Trophoblast cell (in vitro differentiated cells and primary cell): Measurements from ENCODE around the gene RBM19.

Experiments
- DNase-seq, 2 donors: peaks; one replicate each; pipeline ENCODE4 v3.0.0-alpha.2; 2016
- H2AFZ ChIP-seq: 2 replicates; pipeline ENCODE4 v1.6.1; 2013; ENCODE audit warnings: low read length, moderate library complexity, mild to moderate bottlenecking; ENCODE audit not compliant: insufficient read depth, poor library complexity
- H2AK5ac ChIP-seq: 2 replicates; pipeline ENCODE4 v1.6.1; 2013; ENCODE audit warnings: mild to moderate bottlenecking, low read length
- H2BK120ac ChIP-seq: 2 replicates; pipeline ENCODE4 v1.6.1; 2013; ENCODE audit warnings: low read length, mild to moderate bottlenecking, moderate library complexity; ENCODE audit not compliant: insufficient read depth, poor library complexity
- H2BK12ac ChIP-seq: 2 replicates; pipeline ENCODE4 v1.6.1; 2013; ENCODE audit warnings: mild to moderate bottlenecking, low read length, moderate library complexity
- H2BK5ac ChIP-seq: 2 replicates; pipeline ENCODE4 v1.6.1; 2013; ENCODE audit warnings: low read length, low read depth, moderate library complexity, mild to moderate bottlenecking; ENCODE audit not compliant: poor library complexity
- H3K14ac ChIP-seq: 2 replicates; pipeline ENCODE4 v1.6.1; 2013; ENCODE audit warnings: mild to moderate bottlenecking, low read length
- H3K18ac ChIP-seq: 2 replicates; pipeline ENCODE4 v1.6.1; 2013; ENCODE audit warnings: mild to moderate bottlenecking, low read length
- H3K23ac ChIP-seq: 2 replicates; pipeline ENCODE4 v1.6.1; 2013; ENCODE audit warnings: low read length
- H3K27ac ChIP-seq: 2 replicates; pipeline ENCODE4 v1.5.1; 2013; ENCODE audit warnings: low read depth, mild to moderate bottlenecking, inconsistent platforms, low read length, moderate library complexity
- H3K27me3 ChIP-seq: 2 replicates; pipeline ENCODE4 v1.6.1; 2013; ENCODE audit warnings: inconsistent platforms, mild to moderate bottlenecking, low read length, moderate library complexity; ENCODE audit not compliant: insufficient read depth
- H3K36me3 ChIP-seq, 2 experiments: 1 replicate in 1 of 2; 2 replicates in 1 of 2; pipeline ENCODE4 v1.6.1; 2013; ENCODE audit warnings: low read length in 2 of 2, mild to moderate bottlenecking in 2 of 2, moderate library complexity in 1 of 2; ENCODE audit not compliant: insufficient read depth in 2 of 2, control insufficient read depth in 1 of 2
- H3K4ac ChIP-seq: 2 replicates; pipeline ENCODE4 v1.6.1; 2013; ENCODE audit warnings: low read depth, mild to moderate bottlenecking, low read length, moderate library complexity
- H3K4me1 ChIP-seq, 2 experiments: 1 replicate in 1 of 2; 2 replicates in 1 of 2; pipeline ENCODE4 v1.6.1; 2013; ENCODE audit warnings: low read length in 2 of 2, mild to moderate bottlenecking in 2 of 2, moderate library complexity in 1 of 2; ENCODE audit not compliant: insufficient read depth in 2 of 2, control insufficient read depth in 1 of 2
- H3K4me2 ChIP-seq: 2 replicates; pipeline ENCODE4 v1.6.1; 2013; ENCODE audit warnings: inconsistent platforms, mild to moderate bottlenecking, low read length, moderate library complexity
- H3K4me3 ChIP-seq: 2 replicates; pipeline ENCODE4 v1.5.1; 2013; ENCODE audit warnings: mild to moderate bottlenecking, low read depth, low read length, inconsistent platforms
- H3K79me1 ChIP-seq: one replicate; pipeline ENCODE4 v1.6.1; 2013; ENCODE audit warnings: low read length
- H3K79me2 ChIP-seq: 2 replicates; pipeline ENCODE4 v1.6.1; 2013; ENCODE audit warnings: low read length, mild to moderate bottlenecking; ENCODE audit not compliant: control insufficient read depth, insufficient read depth, poor library complexity
- H3K9ac ChIP-seq: 2 replicates; pipeline ENCODE4 v1.6.1; 2013; ENCODE audit warnings: mild to moderate bottlenecking, low read length
- H3K9me3 ChIP-seq: 2 replicates; pipeline ENCODE4 v1.6.1; 2013; ENCODE audit warnings: low read depth, mild to moderate bottlenecking, control low read depth, inconsistent platforms, low read length; ENCODE audit not compliant: insufficient read depth
- H4K12ac ChIP-seq: 2 replicates; pipeline ENCODE4 v1.6.1; 2013; ENCODE audit warnings: low read depth, mild to moderate bottlenecking, low read length, moderate library complexity
- H4K8ac ChIP-seq: 2 replicates; pipeline ENCODE4 v1.6.1; 2013; ENCODE audit warnings: low read depth, mild to moderate bottlenecking, low read length, moderate library complexity
- H4K91ac ChIP-seq: one replicate; pipeline ENCODE4 v1.6.1; 2013; ENCODE audit warnings: low read depth, mild to moderate bottlenecking, low read length, moderate library complexity
- WGBS: extraction: QIAGEN DNeasy Blood & Tissue Kit; methylation state at CpG from one replicate; pipeline ENCODE4 v1.1.7; 2013; ENCODE audit warnings: missing lambda C conversion rate; ENCODE audit not compliant: insufficient read length, insufficient coverage; ENCODE audit errors: extremely low coverage; 5-methylcytosine and 5-hydroxymethylcytosine counted together

The RBM19 gene

DNA sequence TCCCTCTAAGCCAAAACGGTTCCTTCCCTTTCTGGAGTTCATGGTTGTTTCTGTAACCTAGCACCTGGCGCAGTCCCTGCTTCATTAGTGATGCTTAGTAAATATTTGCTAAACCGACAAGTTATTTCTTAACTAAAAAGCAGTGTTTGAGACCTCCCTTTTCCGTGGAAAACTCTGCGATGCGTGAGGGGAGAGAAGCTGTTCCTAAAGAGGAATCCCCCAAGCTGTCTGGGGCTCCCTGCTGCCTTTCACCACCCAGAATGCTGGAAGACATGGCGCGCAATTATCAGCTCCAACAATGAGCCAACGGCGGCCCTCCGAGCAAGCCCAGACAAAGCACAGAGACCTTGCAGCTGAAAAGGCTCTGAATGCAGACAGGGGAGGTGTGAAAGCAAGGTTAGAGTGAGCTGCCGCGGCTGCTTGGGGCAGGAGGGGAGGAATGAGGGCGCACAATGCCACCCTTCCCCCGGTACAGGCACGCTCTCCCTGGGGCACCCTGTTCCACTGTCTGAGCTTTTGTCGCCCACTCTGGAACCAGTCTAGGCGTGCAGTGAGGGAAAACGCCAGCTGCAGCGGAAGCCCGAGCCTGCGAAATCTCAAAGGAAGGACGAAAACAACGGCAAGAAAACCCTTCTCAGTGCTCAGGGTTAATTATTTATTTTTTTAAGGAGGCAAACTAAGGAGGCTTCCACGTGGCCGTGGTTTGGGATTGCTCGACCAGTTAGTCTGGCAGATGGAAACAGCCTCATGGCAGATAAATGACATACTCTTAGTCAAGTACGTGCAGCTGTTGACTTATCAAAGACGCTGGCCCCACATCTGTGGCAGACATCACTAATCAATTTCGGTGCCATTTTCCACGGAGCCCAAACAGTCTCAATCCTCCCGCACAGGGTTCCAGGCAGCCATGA lies 66.3 kb downstream of the RBM19 start:
- Histone ChIP-seq H4K91ac (no peak overlapping the region), H3K4me3 (no peak overlapping the region), H3K18ac (no peak overlapping the region), H3K27me3 (no peaks in the 10 kb centered on the region), H3K79me1 (peaks cover 3% of the 10 kb centered on the region), H3K9me3 (no peaks in the 10 kb centered on the region), H3K36me3 (peaks cover 0 to 9% of the 10 kb centered on the region in 2 experiments), H2AFZ (no peak overlapping the region), H3K14ac (no peak overlapping the region), H2BK120ac (no peak overlapping the region), H3K4me2 (no peak overlapping the region), H3K23ac (no peak overlapping the region), H3K4me1 (peaks cover 8 to 9% of the 10 kb centered on the region in 2 experiments), H4K12ac (no peak overlapping the region), H3K79me2 (no peaks in the 10 kb centered on the region), H2BK5ac (no peak overlapping the region), H2AK5ac (no peak overlapping the region), H2BK12ac (no peak overlapping the region), H3K9ac (no peak overlapping the region), H3K4ac (no peak overlapping the region), H3K27ac (no peak overlapping the region), H4K8ac (no peak overlapping the region)
- WGBS, result no CpG with 5 or more reads among the region's 32 CpGs
- no peak for DNase-seq

DNA sequence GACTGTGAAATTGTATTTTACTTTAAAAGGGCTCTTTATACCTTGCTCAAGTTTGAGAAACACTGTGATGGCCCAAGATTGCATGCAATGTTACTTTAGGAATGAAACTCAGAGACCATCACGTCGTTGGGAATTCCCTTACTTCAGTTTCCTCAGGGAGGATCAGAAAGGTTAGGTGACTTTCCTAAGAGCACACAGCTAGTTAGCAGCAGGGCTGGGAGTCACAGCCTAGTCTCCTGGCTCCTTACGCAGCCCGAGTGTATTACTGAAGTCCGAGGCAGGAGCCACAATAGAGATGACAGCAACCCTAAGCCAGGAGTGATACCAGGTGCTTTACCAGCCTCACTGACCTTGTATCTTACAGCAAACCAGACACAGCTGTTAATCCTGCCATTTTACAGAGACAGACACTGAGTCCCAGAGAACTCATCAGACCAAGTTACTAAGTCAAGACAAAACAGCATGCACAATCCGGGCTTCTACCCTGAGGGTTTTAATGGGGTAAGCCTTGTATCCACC lies 67.0 kb downstream of the RBM19 start:
- H3K36me3 ChIP-seq, result peaks cover 0 to 5% of the 10 kb centered on the region in 2 experiments
- peaks cover 2% of the 10 kb centered on the region for H3K9me3 ChIP-seq
- no peak overlapping the region for H3K18ac ChIP-seq
- H4K8ac ChIP-seq, result no peak overlapping the region
- H3K4me1 ChIP-seq, result peaks cover 8 to 9% of the 10 kb centered on the region in 2 experiments
- H2BK120ac ChIP-seq, result no peak overlapping the region
- no peak overlapping the region for H3K9ac ChIP-seq
- H3K4me2 ChIP-seq, result no peak overlapping the region
- no peak overlapping the region for H3K27ac ChIP-seq
- no peak overlapping the region for H4K91ac ChIP-seq
- H2BK12ac ChIP-seq, result no peak overlapping the region
- no peak overlapping the region for H3K4ac ChIP-seq
- no peaks in the 10 kb centered on the region for H3K27me3 ChIP-seq
- H2AK5ac ChIP-seq, result no peak overlapping the region
- H3K23ac ChIP-seq, result no peak overlapping the region
- no peak overlapping the region for H2BK5ac ChIP-seq
- WGBS, result no CpG with 5 or more reads among the region's 6 CpGs
- no peak overlapping the region for H4K12ac ChIP-seq
- H3K79me1 ChIP-seq, result peaks cover 3% of the 10 kb centered on the region
- no peak for DNase-seq
- no peak overlapping the region for H3K4me3 ChIP-seq
- H3K79me2 ChIP-seq, result no peaks in the 10 kb centered on the region
- H2AFZ ChIP-seq, result no peak overlapping the region
- no peak overlapping the region for H3K14ac ChIP-seq

DNA sequence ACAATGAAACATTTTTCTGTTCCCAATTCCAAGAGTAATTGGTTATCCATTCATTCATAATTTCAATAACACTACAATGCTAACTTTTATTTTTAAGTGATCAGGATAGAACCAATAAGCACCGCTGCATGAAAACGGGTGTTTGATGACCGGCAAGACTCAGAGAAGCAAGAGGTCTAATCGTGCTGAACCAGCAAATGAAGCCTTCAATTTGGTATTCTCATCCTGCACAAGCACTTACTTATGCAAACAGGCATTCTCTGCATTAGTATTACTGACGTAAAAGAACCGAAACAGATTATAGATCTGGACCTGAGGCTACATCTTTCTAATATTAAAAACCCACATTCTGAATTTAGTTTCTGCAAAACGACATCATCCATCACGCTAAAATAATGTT lies 67.7 kb downstream of the RBM19 start:
- no peak overlapping the region for H3K4ac ChIP-seq
- no peak overlapping the region for H3K27ac ChIP-seq
- H3K14ac ChIP-seq, result no peak overlapping the region
- H3K79me1 ChIP-seq, result peaks cover 3% of the 10 kb centered on the region
- H3K4me3 ChIP-seq, result no peak overlapping the region
- H2AFZ ChIP-seq, result no peak overlapping the region
- H3K9me3 ChIP-seq, result peaks cover 2% of the 10 kb centered on the region
- H3K23ac ChIP-seq, result no peak overlapping the region
- no peak overlapping the region for H3K18ac ChIP-seq
- H3K9ac ChIP-seq, result no peak overlapping the region
- no peak overlapping the region for H4K8ac ChIP-seq
- DNase-seq, result no peak
- H3K4me1 ChIP-seq, result peaks cover 8 to 9% of the 10 kb centered on the region in 2 experiments
- H3K27me3 ChIP-seq, result no peaks in the 10 kb centered on the region
- no peak overlapping the region for H4K91ac ChIP-seq
- no CpG with 5 or more reads among the region's 8 CpGs for WGBS
- H2BK120ac ChIP-seq, result no peak overlapping the region
- H3K36me3 ChIP-seq, result peaks cover 0 to 5% of the 10 kb centered on the region in 2 experiments
- H4K12ac ChIP-seq, result no peak overlapping the region
- no peak overlapping the region for H3K4me2 ChIP-seq
- H2BK12ac ChIP-seq, result no peak overlapping the region
- no peak overlapping the region for H2BK5ac ChIP-seq
- no peaks in the 10 kb centered on the region for H3K79me2 ChIP-seq
- no peak overlapping the region for H2AK5ac ChIP-seq

DNA sequence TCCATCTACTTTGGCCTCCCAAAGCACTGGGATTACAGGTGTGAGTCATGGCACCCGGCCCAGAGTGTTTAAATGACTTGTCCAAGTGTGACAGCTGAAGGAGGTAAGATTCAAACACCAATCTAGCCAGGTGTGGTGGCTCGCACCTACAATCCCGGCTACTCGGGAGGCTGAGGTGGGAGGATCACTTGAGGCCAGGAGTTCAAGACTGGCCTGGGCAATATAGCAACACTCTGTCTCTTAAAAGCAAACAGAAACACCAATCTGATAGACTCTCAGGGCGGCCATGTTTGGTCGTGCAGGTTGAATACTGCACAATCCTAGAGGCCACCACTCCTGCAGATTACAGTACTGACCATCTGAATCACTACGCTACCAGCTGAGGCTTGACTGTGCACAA lies 68.7 kb downstream of the RBM19 start:
- DNase-seq, result no peak
- H2BK5ac ChIP-seq, result no peak overlapping the region
- H3K79me1 ChIP-seq, result peaks cover 3% of the 10 kb centered on the region
- H3K79me2 ChIP-seq, result no peaks in the 10 kb centered on the region
- no peak overlapping the region for H3K4ac ChIP-seq
- H4K8ac ChIP-seq, result no peak overlapping the region
- no peak overlapping the region for H3K4me3 ChIP-seq
- H3K4me2 ChIP-seq, result no peak overlapping the region
- H3K27ac ChIP-seq, result no peak overlapping the region
- no peak overlapping the region for H2AK5ac ChIP-seq
- H3K23ac ChIP-seq, result no peak overlapping the region
- no peaks in the 10 kb centered on the region for H3K27me3 ChIP-seq
- no peak overlapping the region for H3K18ac ChIP-seq
- H2AFZ ChIP-seq, result no peak overlapping the region
- no CpG with 5 or more reads among the region's 7 CpGs for WGBS
- H2BK12ac ChIP-seq, result no peak overlapping the region
- no peak overlapping the region for H2BK120ac ChIP-seq
- peaks cover 2% of the 10 kb centered on the region for H3K9me3 ChIP-seq
- no peak overlapping the region for H3K14ac ChIP-seq
- H3K9ac ChIP-seq, result no peak overlapping the region
- H4K91ac ChIP-seq, result no peak overlapping the region
- H3K4me1 ChIP-seq, result peaks cover 8 to 9% of the 10 kb centered on the region in 2 experiments
- H4K12ac ChIP-seq, result no peak overlapping the region
- peaks cover 0 to 5% of the 10 kb centered on the region in 2 experiments for H3K36me3 ChIP-seq
